Thyroid gland (tissue), 4 donors: ENCODE measurements around the gene TSPAN12. TPM values are rescaled to one million over a fixed set of nuclear protein-coding genes. Genes with fewer than 3 reads are reported as not detected.
A peak's percentile ranks its signal among the peaks of the same experiment; 100 is the strongest.

Experiments
- DNase-seq, 2 donors: peaks; one replicate each; pipeline ENCODE4 v3.0.0-alpha.2; 2019
- H3K27ac ChIP-seq, 3 donors: fragments of 200-600 bp; sonication (generic); 1 replicate in 2 of 3; 2 replicates in 1 of 3; pipeline ENCODE4 v1.5.1; 2016 to 2019; ENCODE audit warnings: mild to moderate bottlenecking in 1 of 3, moderate library complexity in 1 of 3
- H3K27me3 ChIP-seq: fragments of 200-600 bp; sonication (generic); one replicate; pipeline ENCODE4 v1.5.1; 2019
- H3K36me3 ChIP-seq, 2 donors: fragments of 200-600 bp; sonication (generic); one replicate each; pipeline ENCODE4 v1.5.1; 2016 to 2019
- H3K4me1 ChIP-seq, 2 donors: fragments of 200-600 bp; sonication (generic); one replicate each; pipeline ENCODE4 v1.5.1; 2017 to 2019
- H3K4me3 ChIP-seq, 3 donors: fragments of 200-600 bp; sonication (generic); replicated peaks in 1 of 3; 1 replicate in 2 of 3; 2 replicates in 1 of 3; pipeline ENCODE4 v1.5.1; 2016; ENCODE audit warnings: mild to moderate bottlenecking in 1 of 3
- H3K9me3 ChIP-seq: fragments of 200-600 bp; sonication (generic); one replicate; pipeline ENCODE4 v1.5.1; 2017
- CTCF ChIP-seq, 6 experiments: fragments of 200-600 bp in 3 of 6; fragments of 450-650 bp in 3 of 6; sonication (generic) in 3 of 6; IDR thresholded peaks; one replicate each; pipeline ENCODE4 v1.5.1; 2016 to 2019; ENCODE audit warnings: antibody characterized with exemption in 6 of 6, mild to moderate bottlenecking in 2 of 6, inconsistent platforms in 1 of 6, moderate library complexity in 1 of 6
- POLR2A ChIP-seq, 2 donors: fragments of 450-650 bp; IDR thresholded peaks; one replicate each; pipeline ENCODE4 v1.6.1; 2017; ENCODE audit warnings: antibody characterized with exemption in 2 of 2, mild to moderate bottlenecking in 2 of 2, moderate library complexity in 1 of 2
- WGBS, 2 donors: methylation state at CpG; one replicate each; pipeline ENCODE4 v1.1.5; 2017; 5-methylcytosine and 5-hydroxymethylcytosine counted together
- intact Hi-C: fragments of 100-400 bp; cut with DNase I; formaldehyde crosslinking; loops from one replicate; pipeline ENCODE4 v1.15.1; 2023
- total RNA-seq, 4 donors: library from RNA; depleted of rRNA; stranded (reverse); fragments of >200 nt; gene quantifications; one replicate each; pipeline ENCODE4 v1.2.3, GENCODE V29; 2016

TSPAN12 gene
- total RNA-seq, 4 donors from 2014 or later = 36.2 to 55.1 (median 48.8) TPM

DNA sequence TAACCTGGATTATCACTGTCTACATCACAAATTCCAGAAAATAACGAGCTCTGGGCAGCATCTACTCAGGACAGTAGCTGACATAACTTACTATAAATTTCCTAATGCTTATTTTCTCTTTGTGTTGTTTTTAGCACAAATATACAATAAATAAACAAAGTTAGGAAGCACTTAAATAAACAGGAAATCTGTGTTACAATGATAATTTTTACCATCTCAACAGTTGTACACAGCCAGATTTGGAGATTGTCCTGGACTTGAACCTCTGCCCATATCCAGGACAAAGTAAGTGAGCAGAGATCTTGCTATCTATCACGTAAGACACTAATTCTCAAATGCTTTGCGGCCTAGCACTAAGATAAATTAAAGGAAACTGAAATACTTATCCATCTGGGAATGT, 48.7 kb downstream of the TSPAN12 start:
- 79 to 83% methylated on average over 3 of the region's 3 CpGs for WGBS, 2 donors
- no peak for TF ChIP-seq POLR2A (IDR thresholded peaks at IDR 0.05)
- TF ChIP-seq CTCF (IDR thresholded peaks at IDR 0.05) = no peak
- intact Hi-C loops = loop anchor here (10.0 kb wide), 1 partner anchor 46 kb away; the partner anchor contains the start of gene TSPAN12
- no peak for DNase-seq
- H3K9me3 ChIP-seq = no peaks in the 10 kb centered on the region
- no peaks in the 10 kb centered on the region for H3K4me1 ChIP-seq
- H3K4me3 ChIP-seq = no peak overlapping the region
- H3K36me3 ChIP-seq = no peaks in the 10 kb centered on the region
- no peaks in the 10 kb centered on the region for H3K27me3 ChIP-seq
- H3K27ac ChIP-seq = no peak overlapping the region

DNA sequence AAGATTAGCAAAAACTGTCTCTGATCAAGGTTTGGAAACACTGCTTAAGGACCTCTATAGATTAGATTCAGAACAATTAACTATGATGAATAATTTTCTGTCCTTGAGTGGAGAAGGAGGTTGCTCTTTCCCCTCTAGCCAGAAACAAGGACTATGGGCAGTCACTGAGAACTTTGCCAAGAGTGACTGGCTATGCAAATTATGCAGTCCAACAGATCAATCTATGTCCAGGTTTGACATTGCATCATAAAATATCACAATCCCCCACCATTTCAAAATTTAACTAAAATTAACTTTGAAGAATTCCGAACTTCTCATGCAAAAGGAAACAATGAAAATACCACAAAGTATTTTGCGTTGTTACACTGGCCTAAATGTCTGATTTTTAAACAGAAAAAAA, 50.6 kb downstream of the TSPAN12 start:
- no peak for TF ChIP-seq POLR2A (IDR thresholded peaks at IDR 0.05)
- no peak for TF ChIP-seq CTCF (IDR thresholded peaks at IDR 0.05)
- no peak overlapping the region for H3K4me3 ChIP-seq
- 88 to 91% methylated on average over 2 of the region's 2 CpGs for WGBS, 2 donors
- no peaks in the 10 kb centered on the region for H3K4me1 ChIP-seq
- H3K27me3 ChIP-seq = no peaks in the 10 kb centered on the region
- intact Hi-C loops = loop anchor here (10.0 kb wide), 1 partner anchor 47 kb away; the partner anchor contains the start of gene TSPAN12
- no peaks in the 10 kb centered on the region for H3K9me3 ChIP-seq
- no peaks in the 10 kb centered on the region for H3K36me3 ChIP-seq
- H3K27ac ChIP-seq = no peak overlapping the region
- no peak for DNase-seq

GRCh38 chr7:120806669-120807068, 51.3 kb downstream of the TSPAN12 start:
- no peaks in the 10 kb centered on the region for H3K9me3 ChIP-seq
- no peak overlapping the region for H3K27ac ChIP-seq
- DNase-seq = no peak
- TF ChIP-seq CTCF (IDR thresholded peaks at IDR 0.05) (no peak), POLR2A (IDR thresholded peaks at IDR 0.05) (no peak)
- H3K27me3 ChIP-seq = no peaks in the 10 kb centered on the region
- intact Hi-C loops = loop anchor here (10.0 kb wide), 1 partner anchor 48 kb away; the partner anchor contains the start of gene TSPAN12
- WGBS, 2 donors = 85 to 93% methylated on average over 1 of the region's 1 CpG
- no peaks in the 10 kb centered on the region for H3K4me1 ChIP-seq
- no peak overlapping the region for H3K4me3 ChIP-seq
- no peaks in the 10 kb centered on the region for H3K36me3 ChIP-seq

- DNase-seq = peak; percentile 41 to 63
- Histone ChIP-seq H3K9me3 (no peaks in the 10 kb centered on the region), H3K27ac (no peak overlapping the region), H3K36me3 (no peaks in the 10 kb centered on the region), H3K27me3 (no peaks in the 10 kb centered on the region), H3K4me3 (no peak overlapping the region), H3K4me1 (no peaks in the 10 kb centered on the region)
- TF ChIP-seq POLR2A (IDR thresholded peaks at IDR 0.05) (no peak), CTCF (IDR thresholded peaks at IDR 0.05) (peak; percentile 55 to 88 (median 76))
- WGBS, 2 donors = 40 to 41% methylated on average over 3 of the region's 3 CpGs
- intact Hi-C loops = loop anchor here (10.0 kb wide), 1 partner anchor 49 kb away; the partner anchor contains the start of gene TSPAN12
Measured at GRCh38 chr7:120805636-120806388, 52.1 kb downstream of the TSPAN12 start.

- WGBS, 2 donors = 83 to 92% methylated on average over 3 of the region's 3 CpGs
- DNase-seq = no peak
- no peaks in the 10 kb centered on the region for H3K9me3 ChIP-seq
- H3K27ac ChIP-seq = no peak overlapping the region
- H3K36me3 ChIP-seq = no peaks in the 10 kb centered on the region
- no peaks in the 10 kb centered on the region for H3K4me1 ChIP-seq
- no peak for TF ChIP-seq POLR2A (IDR thresholded peaks at IDR 0.05)
- no peak for TF ChIP-seq CTCF (IDR thresholded peaks at IDR 0.05)
- intact Hi-C loops = loop anchor here (5.0 to 10.0 kb wide), 2 partner anchors 52 to 135 kb away; partner anchors contain the start of gene TSPAN12
- no peaks in the 10 kb centered on the region for H3K27me3 ChIP-seq
- H3K4me3 ChIP-seq = no peak overlapping the region
Measured at GRCh38 chr7:120802751-120803150, 55.2 kb downstream of the TSPAN12 start.
